Mammary epithelial cell (primary cell): ENCODE measurements around the gene C16orf95.

Experiments used
- EZH2 ChIP-seq: IDR thresholded peaks from 2 replicates; pipeline ENCODE4 v1.6.1; 2012; ENCODE audit warnings: low read length, inconsistent platforms, borderline replicate concordance
- TF ChIP-seq, protein P1 (sequence below), 2 donors: IDR thresholded peaks in 1 of 2; conservative IDR thresholded peaks in 1 of 2; 2 replicates each; pipeline ENCODE4 v1.5.1; 2011 to 2012; ENCODE audit warnings: inconsistent platforms in 2 of 2, low read length in 2 of 2, mild to moderate bottlenecking in 2 of 2, control low read depth in 1 of 2, low read depth in 1 of 2; ENCODE audit not compliant: insufficient read depth in 1 of 2; ENCODE audit errors: extremely low read depth in 1 of 2

- TF ChIP-seq EZH2, result no peak
- TF ChIP-seq, protein P1, sequence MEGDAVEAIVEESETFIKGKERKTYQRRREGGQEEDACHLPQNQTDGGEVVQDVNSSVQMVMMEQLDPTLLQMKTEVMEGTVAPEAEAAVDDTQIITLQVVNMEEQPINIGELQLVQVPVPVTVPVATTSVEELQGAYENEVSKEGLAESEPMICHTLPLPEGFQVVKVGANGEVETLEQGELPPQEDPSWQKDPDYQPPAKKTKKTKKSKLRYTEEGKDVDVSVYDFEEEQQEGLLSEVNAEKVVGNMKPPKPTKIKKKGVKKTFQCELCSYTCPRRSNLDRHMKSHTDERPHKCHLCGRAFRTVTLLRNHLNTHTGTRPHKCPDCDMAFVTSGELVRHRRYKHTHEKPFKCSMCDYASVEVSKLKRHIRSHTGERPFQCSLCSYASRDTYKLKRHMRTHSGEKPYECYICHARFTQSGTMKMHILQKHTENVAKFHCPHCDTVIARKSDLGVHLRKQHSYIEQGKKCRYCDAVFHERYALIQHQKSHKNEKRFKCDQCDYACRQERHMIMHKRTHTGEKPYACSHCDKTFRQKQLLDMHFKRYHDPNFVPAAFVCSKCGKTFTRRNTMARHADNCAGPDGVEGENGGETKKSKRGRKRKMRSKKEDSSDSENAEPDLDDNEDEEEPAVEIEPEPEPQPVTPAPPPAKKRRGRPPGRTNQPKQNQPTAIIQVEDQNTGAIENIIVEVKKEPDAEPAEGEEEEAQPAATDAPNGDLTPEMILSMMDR (conservative IDR thresholded peaks at IDR 0.05 in 1 of 2, IDR thresholded peaks at IDR 0.05 in 1 of 2; ENCODE audit: extremely low read depth in 1 of 2, insufficient read depth in 1 of 2, low read depth in 1 of 2, low read length in 2 of 2), result no peak
Observed at GRCh38 chr16:87337262-87337771, 20.1 kb upstream of the C16orf95 start.
